NCI-H2227 (cell line): Measurements from ENCODE around the gene TBX18.

Source experiments
- DNase-seq: peaks from one replicate; lab custom pipeline; 2025; ENCODE audit not compliant: unreplicated experiment; lab: John Stamatoyannopoulos, UW

TBX18 gene

DNA sequence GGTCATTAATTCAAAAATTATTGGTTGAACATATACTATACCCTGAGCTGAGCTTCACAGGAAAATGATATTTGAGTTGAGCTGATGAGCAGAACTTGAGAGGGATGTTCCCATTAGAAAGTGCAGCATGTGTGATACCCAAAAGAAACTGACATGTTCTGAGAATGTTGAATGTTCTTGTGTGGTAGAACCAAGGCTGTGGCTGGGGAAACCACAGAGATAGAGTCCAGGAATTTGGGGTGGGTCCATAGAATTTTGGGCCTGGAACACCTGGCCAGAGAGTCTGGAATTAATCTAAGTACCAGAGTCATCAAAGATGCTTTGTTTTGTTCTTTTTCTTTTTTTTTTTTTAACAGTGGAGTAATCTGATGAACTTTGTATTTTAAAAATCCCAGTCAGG, 88.7 kb downstream of the TBX18 start:
- DNase-seq = no peak

DNA sequence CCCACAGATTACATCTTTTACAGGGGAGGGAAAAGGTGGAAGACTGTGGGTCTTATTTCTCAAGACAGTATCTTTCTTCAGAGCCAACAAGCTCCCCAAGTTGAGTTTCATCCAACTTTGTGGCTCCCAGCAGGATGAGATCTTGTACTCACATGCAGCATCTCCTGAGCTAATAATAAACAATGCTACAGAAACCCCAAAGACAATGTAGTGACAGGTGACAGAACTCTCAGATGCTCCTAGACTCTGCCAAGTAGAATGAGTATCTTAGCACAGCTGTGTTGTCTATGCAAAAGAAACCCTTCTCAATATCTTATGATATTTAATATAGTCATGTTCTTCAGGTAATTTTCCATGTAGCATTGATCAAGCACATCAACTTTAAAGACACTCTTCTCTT, 90.0 kb downstream of the TBX18 start:
- DNase-seq = no peak

DNA sequence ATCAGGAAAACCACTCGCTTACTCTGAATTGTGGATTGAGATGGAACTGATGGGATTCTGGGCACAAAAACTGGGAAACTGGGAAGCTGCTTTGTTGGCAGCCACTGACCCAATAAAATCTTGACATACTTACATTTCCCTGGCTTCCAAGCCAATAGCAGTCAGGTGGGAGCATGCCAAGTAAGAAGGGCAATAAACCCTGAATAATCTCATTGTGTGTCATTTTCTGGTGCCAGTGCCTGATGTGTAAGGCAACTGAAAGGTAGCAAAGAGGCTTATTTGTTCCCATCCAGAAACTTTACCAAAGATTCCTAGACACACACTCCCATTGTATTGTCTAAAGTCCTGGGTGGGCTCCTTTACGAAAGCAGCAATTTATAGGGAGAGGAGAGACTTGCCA, 93.2 kb downstream of the TBX18 start:
- DNase-seq = no peak

DNA sequence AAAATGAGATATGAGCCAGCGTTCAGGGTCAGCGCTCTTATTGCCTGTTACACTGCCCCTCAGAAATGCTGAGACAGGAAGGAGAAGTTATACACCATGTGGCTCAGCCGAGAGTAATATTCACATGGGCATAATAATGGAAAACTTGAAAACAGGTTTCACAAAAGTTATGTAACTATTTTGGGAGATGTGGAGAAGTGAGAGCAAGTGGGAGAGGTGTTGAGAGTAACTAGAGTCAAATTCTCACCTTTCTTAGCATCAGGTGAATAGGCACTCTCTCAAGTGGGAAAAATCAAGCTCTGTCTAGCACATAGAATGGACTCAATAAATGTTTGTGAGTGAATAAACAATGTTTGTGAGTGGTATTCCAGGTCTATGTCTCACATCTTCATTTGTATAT, 94.5 kb downstream of the TBX18 start:
- no peak for DNase-seq

DNA sequence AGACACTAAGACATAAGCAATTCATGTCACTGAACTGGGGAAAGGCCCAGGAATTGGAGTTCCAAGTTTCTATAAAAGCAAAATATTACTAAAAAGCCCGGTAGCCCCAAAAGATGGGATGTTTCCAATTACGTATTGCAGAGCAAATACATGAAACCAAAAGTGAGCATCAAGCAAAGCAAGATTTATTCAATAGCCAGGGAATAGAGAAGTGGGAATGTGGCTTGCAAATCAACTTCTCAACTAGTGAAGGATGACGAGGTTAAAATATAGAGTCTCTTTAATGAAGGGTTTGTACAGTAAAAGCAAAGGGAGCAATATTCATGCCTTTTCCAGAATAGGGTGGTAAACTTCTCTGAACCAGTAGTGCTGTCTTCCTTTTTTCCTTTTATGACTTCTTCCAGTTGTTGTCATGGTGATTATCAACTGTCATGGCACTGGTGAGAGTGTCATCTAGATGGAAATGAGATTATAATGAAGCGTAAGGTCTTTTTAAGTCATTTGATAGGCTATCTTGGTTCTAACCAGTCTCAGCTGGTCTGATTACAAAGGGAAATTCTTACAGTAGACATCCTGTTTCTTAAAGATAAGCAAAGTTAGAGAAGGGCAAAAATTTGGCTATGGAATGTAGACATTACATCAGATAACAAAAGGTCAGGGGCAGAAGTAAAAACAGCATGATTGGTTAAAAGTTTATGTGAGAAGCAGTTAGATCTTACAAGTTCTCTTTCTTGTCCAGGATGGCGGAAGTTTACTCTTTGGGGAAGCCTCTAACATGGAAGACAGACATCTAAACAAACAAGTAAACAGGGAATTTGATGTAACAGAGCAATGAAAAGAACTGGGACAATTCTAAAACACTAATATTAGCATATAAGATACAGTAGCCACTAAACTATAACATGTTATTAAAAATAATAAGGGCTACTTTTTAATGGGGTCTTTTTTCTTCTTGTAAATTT, 96.9 kb downstream of the TBX18 start:
- DNase-seq = no peak

DNA sequence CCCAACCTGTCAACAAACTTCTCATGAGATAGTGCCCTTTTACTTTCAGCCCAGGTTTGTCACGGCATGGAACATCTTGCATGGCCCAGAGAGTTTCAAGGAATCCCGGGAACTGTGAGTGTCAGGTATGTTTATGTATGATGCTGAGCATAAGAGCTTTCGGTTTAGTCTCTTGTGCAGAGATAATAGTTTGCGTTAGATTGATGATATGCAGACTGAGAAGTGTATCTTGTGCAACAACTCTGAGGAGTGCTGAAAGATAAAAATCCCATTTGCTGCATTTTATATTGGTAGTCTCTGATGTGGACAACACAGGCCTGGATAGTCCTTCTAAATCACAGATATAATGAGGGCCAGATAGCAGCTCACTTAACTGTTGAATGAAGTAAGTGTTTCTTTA, 99.0 kb downstream of the TBX18 start:
- no peak for DNase-seq

DNA sequence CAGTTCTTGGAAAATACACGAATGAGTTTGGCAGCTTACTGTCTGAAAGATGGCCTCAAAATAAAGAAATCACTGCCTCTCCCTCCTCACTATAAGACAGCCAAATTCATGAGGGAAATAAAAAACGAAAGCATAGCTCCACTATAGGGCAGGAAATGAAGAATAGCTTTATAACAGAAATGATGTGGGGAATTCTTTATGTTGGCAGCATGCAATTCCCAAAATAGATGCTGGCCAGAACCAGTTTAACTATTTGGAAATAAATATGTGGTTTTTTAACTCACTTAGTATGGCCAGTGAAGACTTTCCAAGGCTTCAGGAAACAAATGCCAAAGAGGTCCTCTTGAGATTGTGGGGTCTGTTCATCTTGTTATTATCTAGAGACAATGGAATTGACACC, 100.5 kb downstream of the TBX18 start:
- DNase-seq = no peak

DNA sequence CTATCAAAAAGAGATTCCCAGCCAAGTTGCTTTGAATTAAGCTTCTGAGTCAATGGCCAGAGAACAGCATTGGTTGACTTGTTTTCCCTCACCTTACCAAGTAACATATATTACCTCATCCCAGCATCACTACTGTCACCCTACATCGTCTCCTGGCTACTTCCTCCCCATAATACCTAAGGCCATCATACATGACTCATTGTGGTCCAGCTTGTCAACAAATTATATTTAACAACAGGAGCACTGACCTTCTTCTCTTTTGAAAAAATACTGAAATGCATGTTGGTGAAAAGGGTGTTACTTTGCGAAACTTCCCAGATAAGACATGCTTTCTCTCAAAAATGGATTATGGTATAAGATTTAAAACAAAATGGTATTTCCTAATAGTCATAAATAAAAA, 106.9 kb downstream of the TBX18 start:
- no peak for DNase-seq

DNA sequence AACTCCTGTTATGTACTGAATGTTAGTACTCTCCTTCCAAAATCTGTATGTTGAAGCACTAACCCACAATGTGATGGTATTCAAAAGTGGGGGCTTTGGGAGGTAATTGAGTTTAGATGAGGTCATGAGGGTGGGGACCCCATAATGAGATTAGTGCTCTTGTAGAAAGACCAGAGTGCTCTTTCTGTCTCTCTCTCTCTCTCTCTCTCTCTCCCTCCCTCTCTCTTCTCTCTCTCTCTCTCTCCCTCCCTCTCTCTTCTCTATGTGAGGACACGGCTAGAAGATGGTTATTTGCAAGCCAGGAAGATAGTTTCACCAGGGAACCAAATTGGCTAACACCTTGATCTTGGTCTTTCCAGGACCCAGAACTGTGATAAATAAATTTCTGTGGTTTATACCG, 107.4 kb downstream of the TBX18 start:
- DNase-seq = no peak

DNA sequence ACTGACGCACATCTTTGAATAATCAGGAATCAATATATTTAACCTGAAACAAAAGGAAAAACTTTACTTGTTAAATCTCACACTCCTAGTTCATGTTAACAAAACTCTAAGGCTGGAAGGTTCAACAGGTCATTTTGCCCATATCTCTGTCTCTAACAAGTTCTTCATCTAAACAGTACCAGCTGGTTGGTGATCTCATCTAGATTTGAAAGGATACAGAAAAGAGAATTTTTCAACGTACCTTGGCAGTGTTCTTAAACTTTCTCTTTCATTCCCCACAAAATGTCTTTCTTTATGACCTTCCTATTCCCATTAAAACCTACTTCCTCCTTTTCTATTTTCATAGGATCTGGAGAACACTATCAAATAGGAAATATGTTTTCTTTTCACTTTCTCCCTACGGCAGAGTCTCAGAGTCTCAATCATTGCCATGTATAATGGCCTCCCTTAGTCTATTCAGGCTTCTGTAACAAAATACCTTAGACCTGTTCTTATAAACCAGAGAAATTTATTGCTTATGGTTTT, 111.3 kb downstream of the TBX18 start:
- no peak for DNase-seq

DNA sequence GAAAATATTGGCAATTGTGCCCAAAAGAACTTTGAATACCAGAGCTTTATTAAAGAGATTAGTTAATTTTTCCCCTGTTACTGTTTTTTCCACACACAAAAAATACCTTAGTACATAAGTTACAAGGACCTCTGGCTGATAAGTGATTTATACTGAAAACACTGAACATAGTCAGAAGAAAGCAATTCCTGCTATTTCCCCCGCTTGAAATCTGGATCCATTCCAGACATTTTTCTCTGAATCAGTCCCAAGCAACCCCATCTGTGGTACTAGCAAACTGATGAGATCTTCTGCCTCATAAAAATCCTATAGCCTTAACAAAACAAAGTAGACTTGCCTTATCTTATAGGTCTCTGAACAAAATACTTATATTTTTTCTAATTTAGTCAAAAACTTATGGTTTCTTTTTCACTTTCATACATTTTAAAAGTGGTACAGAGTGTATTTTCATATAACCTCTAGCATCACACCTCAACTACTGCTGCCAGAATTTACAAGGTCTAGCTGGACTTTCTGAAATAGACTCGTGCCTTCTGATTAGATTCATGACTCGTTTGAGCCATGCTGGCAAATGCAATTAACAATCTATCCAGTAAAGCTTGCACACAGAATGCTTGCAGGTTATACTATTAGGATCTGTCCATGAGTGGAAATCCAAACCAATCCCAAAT, 111.9 kb downstream of the TBX18 start:
- no peak for DNase-seq

DNA sequence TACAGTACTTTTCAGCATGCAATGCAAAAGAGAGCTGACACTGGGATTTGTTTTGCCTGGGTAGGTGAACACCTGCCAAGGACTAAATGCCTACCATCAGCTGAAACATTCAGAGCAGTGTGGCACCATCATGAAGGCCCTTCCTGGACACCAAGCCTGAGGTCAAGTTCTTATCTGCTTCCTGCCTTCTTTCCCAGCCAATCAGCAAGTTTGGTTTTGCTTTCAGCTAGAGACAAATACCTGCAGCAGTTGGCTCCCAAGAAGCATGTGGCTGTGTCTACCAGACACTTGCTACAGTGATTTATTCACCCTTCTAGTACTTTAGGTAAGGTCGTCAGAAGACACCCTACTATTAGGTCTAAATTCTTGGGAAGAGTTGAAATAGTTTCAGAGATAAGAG, 112.8 kb downstream of the TBX18 start:
- DNase-seq = no peak

DNA sequence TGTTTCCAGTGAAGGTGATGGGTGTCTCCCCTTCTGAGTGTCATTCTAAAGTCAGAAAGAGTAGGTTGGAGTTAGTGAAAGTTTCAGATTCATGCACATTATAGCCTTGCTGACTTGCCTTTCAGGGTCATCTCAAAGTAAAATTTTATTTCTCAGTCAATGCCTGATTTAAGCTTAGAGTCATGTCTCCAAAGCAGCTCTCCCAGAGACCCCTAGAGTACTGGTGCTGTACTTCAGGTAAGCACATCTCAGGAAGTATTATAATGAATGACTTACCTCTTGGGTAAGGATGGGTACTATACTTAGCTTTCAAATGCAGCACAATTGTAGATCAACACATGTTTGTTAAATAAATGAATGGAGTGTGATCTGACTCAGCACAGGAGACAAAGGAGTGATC, 116.0 kb downstream of the TBX18 start:
- no peak for DNase-seq

DNA sequence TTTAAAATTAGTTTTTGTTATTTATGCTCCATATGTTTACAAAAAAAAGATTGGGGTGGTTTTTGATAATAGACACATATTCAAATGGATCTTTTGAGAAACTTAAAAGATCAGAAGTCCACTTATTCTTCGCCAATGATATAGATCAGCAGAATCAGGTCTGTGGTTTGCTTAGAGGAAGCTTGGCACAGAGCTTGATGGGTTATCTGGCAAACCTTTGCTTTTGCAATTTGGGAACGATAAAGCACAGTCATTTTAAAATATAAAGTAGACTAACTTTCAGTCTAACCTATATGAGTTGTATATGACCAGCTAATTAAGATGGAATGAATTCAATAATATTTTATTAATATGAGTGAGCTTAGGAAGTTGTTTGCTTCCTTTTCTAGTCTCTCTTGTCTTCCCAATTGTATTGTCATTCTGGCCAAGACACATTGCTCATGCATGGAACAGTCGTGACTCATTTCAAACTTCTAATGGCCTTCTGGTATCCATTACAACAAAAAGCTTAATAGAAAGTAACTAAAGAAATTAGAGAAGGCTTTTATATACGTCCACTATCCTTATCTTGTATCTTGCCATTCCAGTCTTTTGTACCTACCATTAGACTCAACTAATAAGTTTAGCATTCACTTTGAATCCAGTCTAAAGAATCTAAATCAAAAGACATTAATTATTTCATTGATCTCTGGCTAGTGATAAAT, 118.7 kb downstream of the TBX18 start:
- no peak for DNase-seq

DNA sequence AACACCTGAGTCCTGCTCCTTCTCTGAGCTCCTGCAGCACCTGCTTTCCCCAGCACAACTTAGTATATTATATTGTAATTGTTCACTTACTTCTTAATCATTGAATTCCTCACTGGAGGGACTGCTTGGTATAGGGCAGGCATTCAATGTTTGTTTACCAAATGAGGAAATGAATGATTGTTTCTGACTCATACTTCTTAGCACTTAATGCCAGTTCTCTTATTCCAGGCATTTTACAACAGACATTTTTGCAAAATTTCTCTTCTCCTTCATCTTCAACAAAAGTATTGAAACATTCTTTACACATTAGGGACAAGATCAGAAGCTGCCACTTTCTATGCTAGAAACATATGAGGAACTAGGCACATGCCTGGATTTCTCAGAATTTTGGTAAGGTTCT, 119.4 kb downstream of the TBX18 start:
- DNase-seq = no peak

DNA sequence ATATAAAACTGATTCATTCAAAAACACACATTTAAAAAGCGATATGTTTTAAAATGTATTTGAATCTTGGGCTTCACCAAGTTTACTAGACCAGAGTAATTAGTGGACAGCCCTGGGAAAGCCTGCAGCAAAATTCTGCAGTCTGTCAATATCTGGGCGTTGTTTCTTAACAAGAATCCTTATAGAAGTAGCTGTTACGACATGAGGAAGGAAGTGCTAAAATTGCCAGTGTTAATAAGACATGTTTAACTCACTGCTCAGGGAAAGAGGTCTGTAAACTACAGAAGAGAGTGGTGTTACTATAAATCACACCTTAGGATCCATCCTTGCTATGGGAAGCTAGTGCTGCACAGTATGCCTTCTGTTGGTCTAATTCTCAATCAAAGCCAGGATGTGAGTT, 120.6 kb downstream of the TBX18 start:
- DNase-seq = no peak

DNA sequence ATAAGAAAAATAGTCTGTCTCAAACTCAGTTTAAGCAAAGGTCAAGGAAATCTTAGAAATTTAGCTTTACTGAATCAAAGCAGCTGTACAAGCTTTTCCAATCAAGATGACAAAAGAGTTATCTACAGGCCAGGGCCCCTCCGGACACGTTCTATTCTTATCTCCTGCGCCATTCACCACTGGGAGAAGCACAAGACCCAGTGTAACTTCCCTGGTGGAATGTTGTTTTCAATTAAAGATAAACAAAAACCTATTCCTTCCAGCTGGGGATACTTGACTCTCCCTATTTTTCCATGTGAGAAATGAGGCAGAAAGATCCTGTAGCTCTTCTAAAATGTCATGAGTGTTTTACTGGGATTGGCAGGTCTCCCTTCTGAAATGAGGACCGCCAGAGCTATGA, 123.3 kb downstream of the TBX18 start:
- DNase-seq = no peak

DNA sequence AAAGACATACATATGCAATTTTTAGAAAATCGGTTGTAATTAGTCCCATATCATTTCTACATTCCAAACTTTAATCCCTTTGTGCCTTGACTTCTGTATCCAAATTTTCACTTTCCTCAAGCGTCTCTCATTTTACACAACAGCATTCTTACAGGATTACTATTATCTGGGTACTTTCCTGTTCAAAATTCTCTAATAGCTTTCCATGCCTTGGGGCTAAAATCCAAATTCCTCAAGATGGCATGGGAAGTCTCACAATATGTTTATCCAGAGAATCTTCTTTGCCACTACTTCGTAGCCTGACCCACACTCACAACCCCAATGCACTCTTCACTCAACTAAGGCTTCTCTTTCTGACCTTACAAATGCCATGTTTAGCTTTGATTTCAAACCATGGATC, 125.0 kb downstream of the TBX18 start:
- DNase-seq = no peak

DNA sequence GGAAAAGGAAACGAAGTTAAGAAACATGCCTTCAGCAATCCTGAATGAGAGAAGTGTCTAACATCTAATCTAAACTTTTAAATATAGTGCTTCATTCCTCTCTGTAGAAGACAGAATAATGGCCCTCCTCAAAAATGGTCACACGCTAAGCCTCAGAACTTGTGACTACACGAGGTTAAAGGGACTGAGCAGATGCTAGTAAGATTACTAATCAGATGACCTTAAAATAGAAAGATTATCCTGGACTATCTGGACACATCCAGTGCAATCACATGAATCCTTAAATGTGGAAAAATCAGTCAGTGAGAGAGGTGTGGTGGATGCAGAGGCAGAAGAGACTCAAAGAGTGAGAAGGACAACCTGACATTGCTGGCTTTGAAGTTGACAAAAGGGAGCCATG, 126.1 kb downstream of the TBX18 start:
- DNase-seq = no peak
